NCI-H1092 treated with DMSO at 0.1 percent for 48 hours (cell line): ENCODE measurements around the gene VSIG10L.

Experiments
- DNase-seq: peaks from one replicate; lab custom pipeline; 2025; lab: John Stamatoyannopoulos, UW

VSIG10L gene

DNA sequence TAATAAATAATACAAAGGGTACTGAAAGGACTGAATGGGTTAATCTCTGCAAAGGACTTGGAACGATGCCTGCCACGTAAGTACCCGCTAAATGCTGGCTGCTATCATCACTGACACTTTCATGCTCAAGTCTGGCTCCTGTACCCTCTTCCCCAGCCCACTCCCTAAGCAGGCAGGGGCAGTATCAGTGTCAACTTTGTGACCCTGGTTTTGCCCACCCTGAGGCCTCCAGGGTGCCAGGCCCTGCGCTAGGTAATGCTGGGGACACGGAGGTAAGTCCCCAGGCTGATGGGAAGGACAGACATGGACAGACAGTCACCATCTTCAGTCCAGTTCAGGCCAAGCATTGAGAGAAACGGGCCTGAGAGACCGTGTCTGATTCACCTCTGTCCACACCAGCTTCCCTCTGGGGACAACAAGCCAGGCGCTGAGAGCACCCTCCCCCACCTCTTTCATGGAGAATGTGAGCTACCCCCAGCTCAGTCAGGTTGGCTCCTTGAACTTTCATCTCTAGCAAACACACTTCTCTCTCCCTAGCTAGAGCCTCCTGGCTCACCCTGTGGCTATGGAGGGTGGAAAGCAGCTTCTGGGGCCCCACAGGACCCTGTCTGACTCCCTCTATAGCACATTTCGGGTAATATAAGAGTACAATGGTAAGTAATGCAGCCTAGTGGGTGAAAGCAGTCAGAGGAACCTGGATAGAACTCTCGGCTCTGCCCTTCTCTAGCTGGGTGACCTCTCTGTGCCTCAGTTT lies 23.4 kb upstream of the VSIG10L start:
- peak; percentile 24 for DNase-seq

DNA sequence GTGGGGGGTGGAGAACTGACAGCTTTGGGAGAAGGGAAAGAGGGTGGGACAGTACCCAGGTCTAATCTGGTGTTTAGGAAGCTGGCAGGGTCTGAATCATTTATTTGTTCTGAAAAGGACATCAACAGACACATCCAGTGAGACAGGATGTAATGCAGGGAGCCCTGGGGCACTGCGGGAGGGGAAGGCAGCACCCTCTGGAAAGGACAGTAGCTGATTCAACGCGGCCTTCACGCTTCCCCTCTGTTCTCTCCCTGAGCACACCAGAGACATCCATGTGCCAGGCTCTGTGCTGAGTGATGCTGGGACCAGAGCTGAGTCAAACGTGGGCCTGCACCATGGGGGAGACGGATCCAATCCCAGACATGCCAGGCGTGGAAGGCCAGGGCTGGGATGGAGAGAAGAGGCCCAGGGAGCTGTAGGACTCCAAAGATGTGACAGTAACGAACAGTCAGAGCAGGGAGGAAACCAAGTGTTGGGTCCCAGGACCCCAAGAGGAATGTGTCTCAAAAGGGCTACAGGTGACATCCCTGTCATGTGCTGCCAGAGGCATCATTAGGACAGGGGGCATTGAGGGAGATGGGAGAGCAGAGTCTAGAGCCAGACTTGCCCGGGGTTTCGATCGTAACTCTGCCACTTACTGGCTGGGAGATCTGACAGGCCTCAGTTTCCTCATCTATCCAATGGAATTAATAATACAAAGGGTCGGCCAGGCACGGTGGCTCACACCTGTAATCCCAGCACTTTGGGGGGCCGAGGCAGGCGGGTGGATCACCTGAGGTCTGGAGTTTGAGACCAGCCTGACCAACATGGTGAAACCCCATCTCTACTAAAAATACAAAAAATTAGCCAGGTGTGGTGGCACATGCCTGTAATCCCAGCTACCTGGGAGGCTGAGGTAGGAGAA lies 22.5 kb upstream of the VSIG10L start:
- no peak for DNase-seq

DNA sequence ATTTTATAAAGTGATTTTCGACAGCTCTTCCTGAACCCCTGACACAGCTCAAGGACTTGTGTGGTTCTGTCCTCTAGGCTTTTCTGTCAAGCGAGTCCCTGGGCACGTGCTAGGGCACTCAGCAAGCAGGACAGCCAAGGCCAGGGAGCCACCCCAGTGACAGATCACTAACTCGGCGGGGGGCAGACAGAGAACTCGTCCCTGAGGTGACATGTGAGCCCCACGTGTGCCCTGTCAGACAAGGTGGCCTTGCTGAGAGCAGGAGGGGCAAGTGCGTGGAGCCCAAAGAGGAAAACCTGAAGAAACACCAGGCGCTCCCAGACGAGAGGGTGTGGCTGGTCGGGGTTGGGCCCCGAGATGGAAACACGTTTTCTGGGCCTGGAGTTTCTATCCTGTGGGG lies 19.3 kb upstream of the VSIG10L start:
- no peak for DNase-seq

DNA sequence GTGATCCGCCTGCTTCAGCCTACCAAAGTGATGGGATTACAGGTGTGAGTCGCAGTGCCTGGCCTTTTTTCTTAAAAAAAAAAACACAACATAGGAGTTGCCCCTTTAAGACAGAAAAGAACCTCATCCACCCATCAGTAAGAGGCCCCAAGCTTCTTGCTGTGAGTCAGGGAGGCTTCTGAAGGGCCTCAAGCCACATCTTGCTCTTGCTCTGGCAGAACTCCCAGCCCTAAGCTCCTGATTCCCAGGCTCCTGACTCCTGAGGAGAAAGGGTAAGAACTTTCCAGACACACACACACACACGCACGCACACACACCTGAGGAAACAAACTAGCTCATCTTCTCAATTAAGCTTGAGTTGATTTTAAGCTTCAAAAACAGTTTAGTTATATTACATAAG lies 17.4 kb upstream of the VSIG10L start:
- DNase-seq, result no peak

DNA sequence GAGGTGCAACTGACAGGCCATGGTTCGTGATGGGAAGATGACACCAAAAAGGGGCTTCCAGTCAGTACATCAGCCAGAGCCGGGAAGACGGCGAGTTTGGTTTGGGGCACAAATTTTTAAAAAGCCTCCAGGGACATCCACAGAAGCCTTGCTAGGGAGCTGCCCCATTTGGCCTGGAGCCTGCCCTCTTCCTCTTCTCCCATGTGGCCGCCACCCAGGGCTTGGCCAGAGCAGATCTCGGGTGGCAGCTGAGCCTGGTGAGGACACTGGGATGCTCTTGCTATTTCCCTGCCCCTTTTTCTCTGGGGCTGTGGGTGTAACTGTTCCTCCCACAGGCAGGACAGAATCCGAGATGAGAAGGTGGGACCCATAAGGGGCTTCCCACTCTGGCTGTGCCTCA lies 16.0 kb upstream of the VSIG10L start:
- DNase-seq, result no peak

DNA sequence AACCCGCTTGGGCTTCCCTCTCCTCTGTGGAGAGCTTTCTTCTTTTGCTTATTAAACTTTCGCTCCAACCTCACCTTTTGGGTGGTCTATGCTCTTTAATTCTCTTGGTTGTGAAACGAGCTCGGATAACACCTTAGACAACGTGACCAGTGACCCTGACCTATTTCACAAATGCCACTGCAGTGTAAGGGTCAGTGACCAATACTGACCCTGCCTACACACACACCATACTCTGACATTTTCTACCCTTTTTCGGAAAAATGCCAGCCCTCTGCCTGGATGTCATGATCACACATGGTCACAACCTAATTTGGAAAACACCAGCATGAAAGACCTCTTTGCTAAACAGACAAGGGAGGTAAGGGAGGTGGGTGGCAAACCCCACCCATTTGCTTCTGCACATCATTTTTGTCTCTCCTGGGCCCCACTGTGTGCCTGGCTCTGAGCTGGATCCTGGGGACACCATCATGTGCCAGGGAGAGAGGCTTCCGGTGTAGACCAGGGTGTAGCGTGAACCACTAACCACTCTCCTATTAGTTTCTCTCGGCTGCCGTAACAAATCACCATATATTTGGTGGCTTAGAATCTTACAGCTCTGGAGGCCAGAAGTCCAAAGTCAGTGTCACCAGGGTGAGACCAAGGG lies 14.3 kb upstream of the VSIG10L start:
- DNase-seq, result no peak

DNA sequence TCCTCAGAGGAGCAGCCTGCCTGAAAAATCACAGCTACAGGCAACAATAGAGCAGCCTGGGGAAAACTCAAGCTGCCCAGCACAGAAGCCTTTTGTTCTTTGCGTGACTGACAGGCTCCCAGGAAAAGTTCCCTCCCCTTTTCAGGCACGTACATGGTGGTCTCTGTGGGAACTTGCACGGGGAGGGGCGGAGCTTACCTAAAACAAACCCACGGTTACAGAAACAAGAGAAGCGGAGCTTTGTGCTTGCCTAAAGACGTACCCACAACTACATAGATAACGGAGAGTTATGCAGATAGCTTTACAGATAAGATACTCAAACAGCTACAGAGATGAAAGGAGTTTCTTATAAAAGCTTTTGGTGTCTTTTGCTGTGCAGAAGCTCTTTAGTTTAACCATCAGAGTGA lies 12.8 kb upstream of the VSIG10L start:
- DNase-seq, result no peak

DNA sequence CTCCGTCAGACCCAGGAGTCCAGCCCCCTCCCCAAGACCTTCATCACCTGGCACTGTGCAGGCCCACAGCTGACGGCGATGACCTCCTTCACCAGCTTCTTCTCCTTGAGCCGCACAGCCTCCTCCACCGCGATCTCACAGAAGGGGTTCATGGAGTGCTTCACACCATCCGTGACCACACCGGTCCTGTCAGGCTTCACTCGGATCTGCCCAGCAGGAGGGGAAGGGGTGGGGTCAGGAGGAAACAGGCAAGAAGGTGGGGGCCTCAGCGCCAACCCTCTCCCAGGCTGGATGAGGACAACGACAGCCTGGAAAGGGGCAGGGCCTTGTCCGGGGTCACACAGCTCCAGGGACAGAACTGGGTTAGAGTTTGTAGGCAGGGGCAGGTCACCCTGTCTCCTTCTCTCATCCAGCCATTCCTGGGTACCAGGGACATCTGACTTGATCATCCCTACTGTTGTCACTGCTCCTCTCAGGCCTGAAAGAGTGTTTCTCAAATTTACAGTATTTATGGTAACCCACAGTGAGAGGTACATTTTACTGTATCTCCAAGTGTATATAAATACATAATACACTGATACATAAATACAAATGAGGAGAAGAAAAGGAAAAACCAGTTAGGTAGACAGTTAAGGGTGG lies 12.3 kb upstream of the VSIG10L start:
- DNase-seq, result no peak

DNA sequence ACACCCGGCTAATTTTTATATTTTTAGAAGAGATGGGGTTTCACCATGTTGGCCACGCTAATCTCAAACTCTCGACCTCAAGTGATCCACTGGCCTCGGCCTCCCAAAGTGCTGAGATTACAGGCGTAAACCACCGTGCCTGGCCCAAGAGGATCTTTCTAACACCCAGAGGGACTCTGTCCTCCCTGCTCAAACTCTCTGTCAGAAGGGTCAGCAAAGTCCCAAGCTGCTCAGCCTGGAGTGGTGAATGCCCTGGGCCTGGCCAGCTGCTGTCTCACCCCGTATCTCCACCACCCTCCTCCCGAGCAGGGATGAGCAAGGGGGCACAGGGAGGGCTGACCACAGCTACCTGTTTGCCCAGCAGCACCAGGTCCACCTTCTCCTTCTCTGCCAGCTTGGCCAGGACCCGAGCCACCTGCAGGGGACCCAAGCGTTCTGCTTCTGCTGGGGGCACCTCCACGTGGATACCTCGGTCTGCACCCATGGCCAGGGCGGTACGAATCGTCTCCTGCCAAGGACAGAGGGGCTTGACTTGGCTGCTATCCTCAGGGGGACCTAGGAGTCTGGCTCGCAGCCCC lies 10.9 kb upstream of the VSIG10L start:
- DNase-seq, result no peak

DNA sequence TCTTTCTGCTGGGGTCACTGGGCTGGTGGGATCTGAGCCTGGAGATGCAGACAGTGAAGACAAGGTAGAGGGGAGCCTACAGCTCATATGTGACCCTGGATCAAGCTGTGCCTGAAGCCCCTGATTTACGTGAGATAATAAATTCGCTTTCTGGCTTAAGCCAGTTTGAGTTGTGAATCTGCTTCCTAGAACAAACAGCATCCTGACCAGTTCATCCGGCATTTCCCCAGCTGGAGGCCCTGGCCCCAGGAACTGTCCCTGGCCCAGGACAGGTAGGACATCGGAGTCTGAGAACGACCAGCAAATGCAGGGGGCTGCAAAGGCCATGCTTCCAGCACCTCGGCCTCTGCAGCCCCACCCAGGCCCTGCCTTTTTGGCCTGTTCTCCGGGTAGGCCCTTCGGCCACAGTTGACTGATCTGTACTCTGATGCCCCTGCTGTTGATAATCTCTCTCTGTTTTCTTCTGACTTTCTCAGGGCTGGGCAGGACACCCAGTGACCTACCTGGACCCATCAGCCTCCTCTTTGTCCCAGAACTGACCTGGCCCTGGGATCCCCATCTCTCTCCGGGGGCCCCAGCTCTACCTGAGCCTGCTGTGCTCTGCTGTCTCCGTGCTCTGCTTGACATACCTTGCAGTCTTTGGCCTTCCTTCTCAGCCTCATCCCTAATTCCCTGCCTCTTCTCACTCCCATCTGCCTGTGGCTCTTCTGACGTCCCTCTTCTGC lies 9.5 kb upstream of the VSIG10L start:
- no peak for DNase-seq

DNA sequence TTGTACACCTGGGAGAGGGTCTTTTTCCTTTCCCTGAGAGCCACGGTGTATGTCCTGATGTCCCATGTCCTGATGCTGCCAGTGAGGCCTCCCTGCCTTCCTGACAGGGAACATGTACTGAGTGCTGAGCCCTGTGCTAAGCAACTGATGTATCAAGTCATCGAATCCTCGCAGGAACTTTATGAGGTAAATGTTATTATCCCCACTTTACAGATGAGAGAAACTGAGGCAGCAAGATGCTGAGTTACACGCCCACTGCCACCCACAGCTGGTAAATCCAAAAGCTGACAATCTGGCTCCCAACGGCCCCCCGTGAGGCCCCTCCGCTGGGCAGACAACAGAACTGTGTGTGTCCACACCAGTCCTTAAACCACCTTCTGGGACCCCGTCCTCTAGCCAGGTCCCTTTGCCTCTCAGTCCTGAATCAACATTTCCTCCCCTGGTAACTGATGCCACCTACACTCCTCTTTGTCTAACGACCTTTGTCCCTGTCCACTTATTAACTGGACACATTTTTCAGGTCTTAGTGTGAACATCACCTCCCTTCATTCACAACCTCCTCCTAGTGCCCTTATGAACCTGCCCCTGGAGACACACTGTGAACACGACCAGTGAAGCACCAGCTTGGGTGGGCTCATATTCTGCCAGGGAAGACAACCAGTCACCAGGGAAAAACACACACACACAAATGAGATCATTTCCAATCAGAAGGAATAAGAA lies 5.4 kb upstream of the VSIG10L start:
- DNase-seq, result no peak

DNA sequence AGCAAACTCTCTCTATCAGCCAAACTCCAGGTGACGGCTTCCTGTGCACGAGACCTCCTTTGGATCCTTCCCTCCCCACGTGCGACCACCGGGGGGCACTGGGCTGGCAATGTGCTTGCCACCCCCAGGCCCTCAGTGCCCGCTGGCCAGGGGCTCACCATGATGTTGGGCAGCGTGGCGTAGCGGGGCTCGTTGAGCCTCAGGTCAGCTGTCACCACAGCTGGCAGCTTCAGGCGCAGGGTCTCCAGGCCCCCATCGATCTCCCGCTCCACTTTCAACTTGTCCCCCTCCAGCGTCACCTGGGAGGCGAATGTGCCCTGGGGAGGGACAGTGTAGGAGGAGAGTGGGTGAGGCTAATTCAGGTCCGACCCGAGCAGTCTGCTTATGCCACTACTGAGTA lies 4.8 kb upstream of the VSIG10L start:
- no peak for DNase-seq

DNA sequence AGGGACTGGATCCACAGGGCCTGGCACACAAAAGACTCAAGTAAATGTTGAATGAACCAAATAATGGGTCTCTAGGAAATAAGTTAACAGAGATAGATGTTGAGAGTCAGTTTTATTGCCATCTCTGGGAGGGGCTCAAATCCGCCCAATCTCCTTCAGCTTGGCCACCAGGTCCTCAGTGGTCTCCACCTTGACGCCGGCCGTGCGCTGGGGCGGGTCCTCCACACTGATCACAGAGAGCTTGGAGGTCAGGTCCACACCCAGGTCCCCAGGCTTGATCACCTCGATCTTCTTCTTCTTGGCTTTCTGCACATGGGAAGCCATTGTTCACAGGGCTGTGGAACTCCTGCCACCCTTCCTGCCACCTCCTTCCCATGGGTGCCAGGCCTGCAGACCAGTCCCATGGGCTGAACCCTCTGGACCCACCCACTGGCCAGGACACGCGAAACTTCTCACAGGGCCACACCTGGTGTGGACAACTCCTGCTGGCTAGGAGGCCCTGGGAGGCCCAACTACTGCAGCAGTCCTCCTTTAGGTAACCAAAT lies 3.2 kb upstream of the VSIG10L start:
- no peak for DNase-seq

DNA sequence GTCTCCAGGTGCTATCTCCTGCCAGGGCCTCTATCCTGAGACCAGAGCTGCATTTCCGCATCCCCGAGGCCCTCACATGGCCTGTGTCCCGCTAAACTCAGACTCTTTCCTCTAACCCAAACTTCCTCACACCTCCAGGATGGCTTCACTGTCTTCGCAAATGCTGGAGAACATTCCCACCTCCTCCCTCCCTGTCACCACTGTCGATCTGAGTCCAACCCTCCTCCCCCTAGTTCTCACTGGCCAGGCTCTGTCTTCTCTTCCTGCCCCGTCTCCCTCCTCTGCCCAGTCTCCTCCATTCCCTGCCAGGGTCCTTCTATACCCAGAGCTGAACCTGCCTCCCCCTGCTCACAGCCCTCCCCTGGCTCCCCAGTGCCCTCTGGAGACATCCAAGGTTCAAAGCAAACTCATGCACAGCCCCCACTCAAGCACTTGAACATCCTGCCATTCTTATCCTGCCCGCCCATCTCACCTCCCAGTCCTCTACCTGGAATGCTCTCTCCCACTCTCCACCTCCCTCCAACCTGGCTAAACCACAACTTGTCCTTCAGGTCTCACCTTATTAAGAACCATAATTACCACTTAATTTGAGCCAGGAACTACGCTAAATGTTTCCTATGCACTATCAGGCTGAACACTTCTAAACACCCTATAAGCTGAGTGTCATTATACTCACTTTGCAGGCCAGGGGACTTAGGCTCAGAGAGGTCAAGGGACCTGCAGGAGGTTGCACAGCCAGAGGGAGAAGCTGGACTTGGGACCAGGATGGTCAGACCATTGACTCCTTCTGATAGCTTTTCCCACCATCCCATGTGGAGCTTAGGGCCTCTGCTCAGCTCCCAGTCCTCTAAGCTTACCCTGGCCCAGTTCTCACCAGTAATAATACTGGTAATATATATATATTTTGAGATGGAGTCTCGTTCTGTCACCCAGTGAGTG lies 961 bp upstream of the VSIG10L start:
- DNase-seq, result no peak

DNA sequence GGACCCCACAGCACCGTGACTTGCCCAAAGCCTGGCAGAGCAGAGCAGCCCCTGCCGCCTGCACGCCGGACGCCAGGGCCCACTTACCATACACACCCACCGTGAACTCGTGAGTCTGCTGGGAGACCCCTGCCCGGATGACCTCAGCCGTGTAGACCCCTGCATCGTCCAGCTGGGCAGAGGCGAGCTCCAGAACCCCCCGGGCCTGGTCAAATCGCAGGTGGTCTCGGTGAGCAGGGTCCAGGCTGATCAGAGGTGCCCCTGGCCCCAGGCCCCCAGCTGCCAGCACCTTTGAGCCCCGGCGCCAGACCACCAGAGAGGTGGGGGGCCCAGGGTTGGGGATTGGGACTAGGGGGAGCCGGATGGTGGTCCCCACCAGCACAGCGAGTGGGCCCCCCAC lies 873 bp downstream of the VSIG10L start:
- no peak for DNase-seq

DNA sequence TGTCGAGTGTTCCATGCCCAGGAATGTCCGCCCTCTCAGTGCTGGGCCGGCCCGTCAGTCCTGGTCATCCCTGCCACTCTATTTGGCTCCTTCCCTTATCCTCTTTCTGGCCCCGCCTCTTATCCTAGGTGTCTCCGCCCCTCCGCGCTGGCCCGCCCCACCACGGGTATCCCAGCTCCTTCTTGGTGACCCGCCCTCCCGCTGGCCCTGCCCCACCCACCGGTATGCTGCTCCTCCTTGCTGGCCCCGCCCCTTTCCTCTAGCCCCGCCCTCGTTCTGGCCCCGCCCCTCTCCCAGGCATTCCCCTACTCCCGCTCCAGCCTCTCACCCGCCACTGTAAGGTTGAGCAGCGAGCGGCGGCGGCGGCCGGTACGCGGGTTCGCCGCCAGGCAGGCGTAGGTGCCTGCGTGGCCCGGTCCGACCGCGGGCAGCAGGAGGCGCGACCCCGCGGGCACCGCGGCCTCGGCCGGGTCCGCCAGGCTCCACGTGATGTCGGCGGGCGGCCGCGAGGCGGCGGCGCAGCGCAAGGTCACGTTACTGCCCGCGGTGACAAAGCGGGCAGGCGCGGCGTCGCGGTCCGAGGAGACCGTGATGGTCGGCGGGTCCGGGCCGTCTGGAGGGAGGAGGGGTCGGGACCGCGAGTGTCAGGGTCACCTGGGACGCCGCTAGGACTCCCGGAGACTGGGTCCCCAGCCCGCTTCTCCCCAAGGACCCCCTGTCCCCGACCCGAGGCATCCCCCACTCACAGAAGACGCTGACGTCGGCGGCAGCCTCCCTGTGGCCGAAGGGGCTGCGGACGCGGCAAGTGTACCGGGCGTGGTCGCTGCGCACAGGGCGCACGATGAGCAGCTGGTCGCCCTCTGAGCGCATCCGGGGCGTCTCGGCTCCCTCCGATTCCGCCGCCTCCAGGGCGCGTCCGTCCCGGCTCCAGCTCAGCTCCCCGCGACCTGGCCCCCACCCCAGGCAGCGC lies 2.0 kb downstream of the VSIG10L start:
- DNase-seq, result peak; percentile 5

DNA sequence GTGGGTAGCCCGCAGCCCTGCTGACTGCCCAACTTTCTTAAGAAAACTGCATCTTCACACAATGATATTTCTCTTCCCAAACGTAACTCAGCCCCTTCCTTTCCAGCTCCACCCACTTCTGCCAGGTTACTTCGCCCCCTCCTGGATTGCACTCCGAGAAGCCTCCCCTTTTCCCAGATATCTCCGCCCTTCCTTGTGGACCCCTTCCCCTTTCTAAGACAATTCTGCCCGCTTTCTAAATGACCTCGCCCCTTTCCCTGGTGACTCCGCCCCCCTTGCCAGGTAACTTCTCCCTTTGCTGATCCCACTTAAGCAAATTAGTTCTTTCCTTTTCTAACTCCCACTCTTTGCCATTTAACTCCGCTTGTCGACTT lies 2.6 kb downstream of the VSIG10L start:
- no peak for DNase-seq
